Stromal cell of bone marrow (primary cell): ENCODE measurements around the gene TREM1.
"Not testable (repeated sequence)": the region's sequence is repeated elsewhere in the genome, so short reads cannot be mapped to it uniquely, and the experiment has no call there.

Experiments used
- DNase-seq: peaks from one replicate; pipeline ENCODE4 v3.0.0-alpha.2; 2012; ENCODE audit warnings: low read depth

Gene TREM1

DNA sequence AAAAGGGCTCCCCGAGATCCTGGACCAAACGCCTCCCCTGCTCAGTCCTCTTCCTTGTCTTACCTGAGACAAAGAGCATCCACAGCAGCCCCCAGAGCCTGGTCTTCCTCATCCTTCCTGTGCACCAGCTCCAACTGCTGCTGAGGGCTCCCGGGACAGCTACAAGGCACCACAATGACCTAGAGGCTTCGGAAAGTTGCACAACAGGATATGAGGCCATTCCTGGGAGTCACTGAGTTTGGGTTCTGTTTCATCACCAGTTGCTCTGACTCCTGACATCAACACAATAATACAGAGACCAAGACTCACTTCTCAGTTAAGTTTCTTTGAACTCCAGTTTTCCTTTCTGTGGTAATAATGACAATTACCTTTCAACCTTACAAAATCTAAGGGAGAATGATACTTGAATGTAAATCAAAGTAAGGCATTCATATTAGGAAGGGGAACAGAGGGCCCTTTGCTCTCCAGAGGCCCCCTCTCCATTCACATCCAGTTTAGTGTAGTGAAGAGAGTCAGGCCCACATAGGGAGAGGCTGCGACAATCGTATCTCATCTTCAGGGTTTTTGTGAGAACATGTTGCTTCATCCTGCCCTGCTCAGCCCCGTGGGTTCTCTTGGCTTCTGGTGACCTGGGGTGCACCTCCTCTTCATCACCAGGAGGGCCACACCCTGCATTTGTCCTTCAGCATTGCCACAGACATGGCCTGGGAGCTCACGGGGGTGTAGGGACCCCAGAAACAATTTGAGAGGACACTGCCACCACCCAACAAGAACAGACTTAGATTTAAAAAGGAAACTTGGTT, at the start of gene TREM1:
TSS of gene TREM1 (minus strand) at position 139 of the 803 bp plus-strand sequence. CDS start at position 112, 27 bp downstream.
- peak; percentile 83 for DNase-seq

DNA sequence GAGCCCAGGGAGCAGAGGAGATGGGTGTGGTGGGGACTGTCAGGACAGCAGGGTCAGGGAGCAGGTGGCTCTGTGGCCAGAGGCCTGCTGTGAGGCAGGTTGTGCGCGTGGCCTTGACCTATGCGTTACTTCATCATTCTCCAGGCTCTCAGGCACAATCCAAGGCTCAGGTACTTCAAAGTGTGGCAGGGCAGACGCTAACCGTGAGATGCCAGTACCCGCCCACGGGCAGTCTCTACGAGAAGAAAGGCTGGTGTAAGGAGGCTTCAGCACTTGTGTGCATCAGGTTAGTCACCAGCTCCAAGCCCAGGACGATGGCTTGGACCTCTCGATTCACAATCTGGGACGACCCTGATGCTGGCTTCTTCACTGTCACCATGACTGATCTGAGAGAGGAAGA, 49.5 kb upstream of the TREM1 start:
- no peak for DNase-seq

GRCh38 chr6:41335296-41335695, 48.8 kb upstream of the TREM1 start, which contains the start of gene NCR2:
Gene NCR2 (plus strand): TSS chr6:41335608. CDS start chr6:41335877, 269 bp downstream.
- DNase-seq = no peak

- DNase-seq = no peak
These were observed 48.1 kb upstream of the TREM1 start for GRCh38 chr6:41334482-41335040.

- no peak for DNase-seq
These were observed 46.6 kb upstream of the TREM1 start for GRCh38 chr6:41332842-41333736.

DNA sequence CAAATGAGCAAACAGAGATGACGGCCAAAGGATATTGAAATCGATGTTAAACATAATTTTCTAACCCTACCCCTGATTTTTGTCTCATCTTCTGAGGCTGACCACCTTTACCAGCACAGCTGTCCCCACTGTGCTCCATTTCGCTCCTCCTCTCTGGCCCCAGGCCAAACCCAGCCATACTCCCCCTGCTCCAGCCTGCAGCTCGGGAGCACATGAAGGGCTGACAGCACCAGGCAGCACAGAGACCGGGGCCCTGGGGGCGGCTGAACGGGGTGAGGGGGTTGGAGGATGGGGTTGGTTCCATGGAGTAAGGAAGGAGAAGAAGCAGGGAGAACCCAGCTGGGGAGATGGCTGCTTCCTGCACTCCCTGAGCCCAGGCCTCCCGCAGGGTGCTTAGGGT, 45.8 kb upstream of the TREM1 start:
- DNase-seq = no peak

DNA sequence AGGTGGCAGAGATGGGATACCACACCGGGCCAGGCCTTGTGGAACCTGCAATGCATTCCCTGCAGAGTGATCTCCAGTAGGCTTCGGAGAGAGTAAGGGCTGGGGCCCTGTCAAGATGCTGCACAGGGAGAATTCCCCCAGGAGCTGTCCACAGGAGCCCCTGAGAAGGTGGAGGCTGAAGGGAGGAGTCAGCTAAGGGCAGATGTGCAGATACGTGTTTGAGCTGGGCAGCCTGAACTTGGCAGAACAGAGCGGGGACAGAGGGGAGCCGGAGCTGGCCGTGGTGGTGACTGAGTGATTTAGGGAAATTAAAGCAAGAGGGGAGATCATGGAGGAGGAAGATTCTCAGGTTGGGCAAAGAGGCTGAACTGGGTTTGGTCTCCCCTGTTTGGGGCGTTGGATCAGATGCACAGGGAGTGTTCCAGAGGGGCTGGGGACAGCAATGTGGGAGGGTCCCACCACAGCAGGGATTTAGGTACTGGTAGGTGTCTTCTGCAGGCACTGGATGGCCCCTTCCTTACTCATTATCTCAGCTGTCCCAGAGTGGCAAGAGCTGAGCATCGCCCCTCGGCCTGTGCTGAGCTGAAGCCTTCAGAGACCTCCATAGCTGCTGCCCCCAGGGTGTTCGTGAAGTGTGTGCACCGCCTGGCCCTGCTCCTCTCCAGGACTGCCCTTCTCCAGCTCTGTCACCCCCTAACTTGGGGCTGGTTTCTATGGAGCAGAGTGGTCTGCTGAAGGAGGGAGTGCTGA, 45.1 kb upstream of the TREM1 start:
- no peak for DNase-seq

- DNase-seq = no peak
These were observed 40.7 kb upstream of the TREM1 start for GRCh38 chr6:41327177-41327576.

- no peak for DNase-seq
These were observed 39.6 kb upstream of the TREM1 start for GRCh38 chr6:41326092-41326491.

DNA sequence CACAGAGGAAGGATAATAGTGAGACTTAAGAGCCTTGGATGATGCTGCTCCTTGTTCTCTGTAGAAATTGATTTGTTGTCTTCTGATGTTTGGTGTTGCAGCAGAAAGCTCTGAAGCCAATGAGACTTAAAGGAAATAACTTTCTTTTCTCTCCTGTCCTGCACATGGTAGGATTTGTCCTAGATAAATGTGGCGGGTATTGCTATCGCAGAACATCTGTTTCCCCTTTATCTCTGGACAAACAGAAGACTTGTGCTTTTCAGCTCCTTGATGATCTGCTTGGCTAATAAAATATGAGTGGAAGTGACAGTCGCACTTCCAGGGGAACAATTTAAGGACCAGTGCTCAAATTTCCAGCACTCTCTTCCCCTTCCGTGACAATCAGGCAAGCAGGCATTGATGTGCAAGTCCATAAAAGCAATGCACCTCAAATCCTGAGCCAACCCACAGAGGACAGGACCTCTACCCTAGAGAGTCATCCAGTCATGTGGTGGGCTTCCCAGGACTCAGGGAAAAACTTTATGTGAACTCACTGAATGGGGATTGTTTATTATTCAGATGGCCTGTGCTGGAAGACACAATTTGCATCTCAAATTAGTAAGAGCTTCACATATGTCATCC, 39.1 kb upstream of the TREM1 start:
- no peak for DNase-seq

GRCh38 chr6:41321183-41321582, 34.7 kb upstream of the TREM1 start:
- DNase-seq = no peak

GRCh38 chr6:41318654-41319565, 32.4 kb upstream of the TREM1 start:
- peak; percentile 44 for DNase-seq

GRCh38 chr6:41318261-41318653, 31.8 kb upstream of the TREM1 start:
- DNase-seq = no peak

GRCh38 chr6:41315943-41316620, 29.6 kb upstream of the TREM1 start:
- no peak for DNase-seq

GRCh38 chr6:41315203-41315602, 28.7 kb upstream of the TREM1 start:
- DNase-seq = no peak

- peak; percentile 18 for DNase-seq
These were observed 19.8 kb upstream of the TREM1 start for GRCh38 chr6:41306187-41306854.

GRCh38 chr6:41302638-41303037, 16.2 kb upstream of the TREM1 start:
- DNase-seq = no peak

DNA sequence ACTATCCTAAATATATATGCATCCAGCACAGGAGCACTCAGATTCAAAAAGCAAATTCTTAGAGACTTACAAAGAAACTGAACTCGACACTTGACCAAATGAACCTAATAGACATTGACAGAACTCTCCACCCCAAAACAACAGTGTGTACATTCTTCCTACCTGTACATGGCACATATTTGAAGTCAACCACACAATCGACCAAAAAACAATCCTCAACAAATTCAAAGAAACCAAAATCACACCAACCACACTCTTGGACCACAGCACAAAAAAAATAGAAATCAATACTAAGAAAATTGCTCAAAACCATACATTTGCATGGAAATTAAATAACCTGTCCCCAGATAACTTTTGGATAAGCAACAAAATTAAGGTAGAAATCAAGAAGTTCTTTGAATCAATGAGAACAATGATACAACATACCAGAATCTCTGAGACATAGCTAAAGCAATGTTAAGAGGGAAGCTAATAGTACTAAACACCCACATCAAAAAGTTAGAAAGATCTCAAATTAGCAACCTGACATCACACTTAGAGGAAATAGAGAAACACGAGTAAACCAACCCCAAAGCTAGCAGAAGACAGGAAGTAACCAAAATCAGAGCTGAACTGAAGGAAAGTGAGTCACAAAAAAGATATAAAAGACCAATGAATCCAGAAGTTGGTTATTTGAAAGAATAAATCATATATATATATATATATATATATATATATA, 12.5 kb upstream of the TREM1 start:
- no peak for DNase-seq

GRCh38 chr6:41297248-41297647, 10.8 kb upstream of the TREM1 start:
- not testable (repeated sequence) for DNase-seq
